Activated CD4-positive, alpha-beta T cell treated with anti-CD3 and anti-CD28 coated beads for 36 hours (primary cell): ENCODE results near the gene FOXF1. TPM values are rescaled to one million over a fixed set of nuclear protein-coding genes. Genes with fewer than 3 reads are reported as not detected.

Source experiments
- ATAC-seq: fragments of 200-7000 bp; cut with Tn5 transposase; one replicate; pipeline ENCODE4 v1.10.0; 2021; ENCODE audit warnings: mild to moderate bottlenecking, moderate library complexity
- CTCF ChIA-PET: fragments of 350-600 bp; sonication (Branson Sonifier 250); formaldehyde crosslinking; loops from one replicate; lab custom pipeline; 2021; ENCODE audit warnings: antibody characterized with exemption; lab: Charles Lee
- POLR2A ChIA-PET: fragments of 350-600 bp; sonication (Branson Sonifier 250); formaldehyde crosslinking; loops from one replicate; lab custom pipeline; 2021; ENCODE audit warnings: antibody characterized with exemption, inconsistent platforms; lab: Charles Lee
- DNase-seq: peaks from one replicate; pipeline ENCODE4 v3.0.0-alpha.2; 2020
- H3K27ac Mint-ChIP-seq: one replicate; pipeline ENCODE4 v1.8.0; 2021; ENCODE audit warnings: mixed read lengths
- H3K27me3 Mint-ChIP-seq: one replicate; pipeline ENCODE4 v1.8.0; 2021; ENCODE audit warnings: mixed read lengths
- H3K36me3 Mint-ChIP-seq: one replicate; pipeline ENCODE4 v1.8.0; 2021; ENCODE audit warnings: low read depth, mixed read lengths
- H3K4me1 Mint-ChIP-seq: one replicate; pipeline ENCODE4 v1.8.0; 2021; ENCODE audit warnings: mixed read lengths
- H3K4me3 Mint-ChIP-seq: one replicate; pipeline ENCODE4 v1.8.0; 2021; ENCODE audit warnings: mild to moderate bottlenecking, moderate library complexity, mixed read lengths
- H3K9me3 Mint-ChIP-seq: one replicate; pipeline ENCODE4 v1.8.0; 2021; ENCODE audit warnings: low read depth, mixed read lengths
- intact Hi-C, 2 experiments: fragments of 100-400 bp; cut with DNase I in 1 of 2; cut with micrococcal nuclease in 1 of 2; formaldehyde crosslinking; loops; one replicate each; pipeline versions ENCODE4 v1.14.2 to v1.15.1; 2022 to 2024; cut with DNase I, micrococcal nuclease
- total RNA-seq, 2 experiments: library from RNA; stranded (reverse); gene quantifications; one replicate each; pipeline ENCODE4 v1.2.3, GENCODE V29; 2021

The FOXF1 gene
- total RNA-seq: not detected

DNA sequence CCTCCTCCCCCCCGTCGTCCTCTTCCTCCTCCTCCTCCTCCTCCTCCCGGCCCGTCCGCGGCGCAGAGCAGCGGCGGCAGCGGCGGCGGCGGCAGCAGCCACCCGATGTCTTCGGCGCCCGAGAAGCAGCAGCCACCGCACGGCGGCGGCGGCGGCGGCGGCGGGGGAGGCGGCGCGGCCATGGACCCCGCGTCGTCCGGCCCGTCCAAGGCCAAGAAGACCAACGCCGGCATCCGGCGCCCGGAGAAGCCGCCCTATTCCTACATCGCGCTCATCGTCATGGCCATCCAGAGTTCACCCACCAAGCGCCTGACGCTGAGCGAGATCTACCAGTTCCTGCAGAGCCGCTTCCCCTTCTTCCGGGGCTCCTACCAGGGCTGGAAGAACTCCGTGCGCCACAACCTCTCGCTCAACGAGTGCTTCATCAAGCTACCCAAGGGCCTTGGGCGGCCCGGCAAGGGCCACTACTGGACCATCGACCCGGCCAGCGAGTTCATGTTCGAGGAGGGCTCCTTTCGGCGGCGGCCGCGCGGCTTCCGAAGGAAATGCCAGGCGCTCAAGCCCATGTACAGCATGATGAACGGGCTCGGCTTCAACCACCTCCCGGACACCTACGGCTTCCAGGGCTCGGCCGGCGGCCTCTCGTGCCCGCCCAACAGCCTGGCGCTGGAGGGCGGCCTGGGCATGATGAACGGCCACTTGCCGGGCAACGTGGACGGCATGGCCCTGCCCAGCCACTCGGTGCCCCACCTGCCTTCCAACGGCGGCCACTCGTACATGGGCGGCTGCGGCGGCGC, at the start of gene FOXF1:
Gene FOXF1 (plus strand): TSS at position 63 of the 797 bp plus-strand sequence. CDS start 43 bp downstream, at position 106.
- Mint-ChIP-seq H3K4me1 (peaks cover 28% of the 10 kb centered on the region), H3K36me3 (no peaks in the 10 kb centered on the region), H3K9me3 (no peaks in the 10 kb centered on the region), H3K27me3 (peaks cover 58% of the 10 kb centered on the region), H3K27ac (no peak within 1 kb of the TSS), H3K4me3 (peak within 1 kb of the TSS; percentile 56)
- peak; percentile 46 for DNase-seq
- CTCF ChIA-PET: interaction anchor here (1.0 kb wide), 1 partner anchor 16 kb away, joined by 3 read pairs; no protein-coding TSS in a partner anchor
- no peak for ATAC-seq
- POLR2A ChIA-PET: no interaction called here
- intact Hi-C loops: loop anchor here (1.0 to 5.0 kb wide), 2 partner anchors 14 to 688 kb away; no protein-coding TSS in a partner anchor

DNA sequence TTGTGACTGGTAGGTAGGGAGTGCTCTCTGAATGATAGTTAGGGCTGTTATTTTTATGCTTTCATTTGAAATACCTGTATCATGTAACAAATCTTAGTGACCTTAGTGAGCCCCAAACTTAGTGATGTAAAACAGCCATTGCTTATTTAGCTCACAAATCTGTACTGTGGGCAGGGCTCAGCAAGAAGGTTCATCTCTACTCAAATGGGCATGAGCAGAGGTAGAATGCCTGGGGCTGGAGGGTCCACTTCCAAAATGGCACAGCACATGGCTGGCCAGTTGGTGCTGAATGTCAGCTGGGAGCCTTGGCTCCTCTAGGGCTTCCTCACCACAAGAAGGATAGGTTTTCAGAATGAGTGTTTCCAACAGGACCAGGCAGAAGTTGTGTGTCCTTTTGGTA, 49.3 kb upstream of the FOXF1 start:
- no peak for ATAC-seq
- ChIA-PET CTCF (no interaction called here), POLR2A (no interaction called here)
- Mint-ChIP-seq H3K27ac (no peak overlapping the region), H3K9me3 (peaks cover 8% of the 10 kb centered on the region), H3K4me3 (no peak overlapping the region), H3K36me3 (no peaks in the 10 kb centered on the region), H3K27me3 (peaks cover 7% of the 10 kb centered on the region), H3K4me1 (no peaks in the 10 kb centered on the region)
- intact Hi-C loops: no loop called here
- no peak for DNase-seq

- POLR2A ChIA-PET: no interaction called here
- CTCF ChIA-PET: no interaction called here
- H3K9me3 Mint-ChIP-seq: peaks cover 8% of the 10 kb centered on the region
- H3K27me3 Mint-ChIP-seq: peaks cover 6% of the 10 kb centered on the region
- no peaks in the 10 kb centered on the region for H3K36me3 Mint-ChIP-seq
- intact Hi-C loops: no loop called here
- H3K27ac Mint-ChIP-seq: no peak overlapping the region
- no peak overlapping the region for H3K4me3 Mint-ChIP-seq
- ATAC-seq: no peak
- DNase-seq: no peak
- H3K4me1 Mint-ChIP-seq: no peaks in the 10 kb centered on the region
Measured at GRCh38 chr16:86462334-86463084, 47.8 kb upstream of the FOXF1 start.

DNA sequence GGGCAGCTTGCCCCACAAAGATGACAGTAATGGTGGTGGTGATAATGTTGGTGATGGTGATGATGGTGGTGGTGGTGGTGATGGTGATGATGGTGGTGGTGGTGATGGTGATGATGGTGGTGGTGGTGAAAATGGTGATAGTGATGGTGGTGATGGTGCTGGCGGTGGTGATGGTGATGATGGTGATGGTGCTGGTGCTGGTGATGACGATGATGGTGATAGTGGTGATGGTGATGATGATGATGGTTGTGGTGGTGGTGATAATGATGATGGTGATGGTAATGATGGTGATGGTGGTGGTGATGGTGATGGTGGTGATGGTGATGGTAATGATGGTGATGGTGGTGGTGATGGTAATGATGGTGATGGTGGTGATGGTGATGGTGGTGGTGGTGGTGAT, 46.3 kb upstream of the FOXF1 start:
- no peaks in the 10 kb centered on the region for H3K36me3 Mint-ChIP-seq
- H3K4me3 Mint-ChIP-seq: no peak overlapping the region
- no peak overlapping the region for H3K27ac Mint-ChIP-seq
- CTCF ChIA-PET: no interaction called here
- DNase-seq (no peak), ATAC-seq (no peak)
- H3K4me1 Mint-ChIP-seq: no peaks in the 10 kb centered on the region
- peaks cover 2% of the 10 kb centered on the region for H3K27me3 Mint-ChIP-seq
- intact Hi-C loops: no loop called here
- H3K9me3 Mint-ChIP-seq: peaks cover 8% of the 10 kb centered on the region
- POLR2A ChIA-PET: no interaction called here

GRCh38 chr16:86465434-86465833, 44.9 kb upstream of the FOXF1 start:
- POLR2A ChIA-PET: no interaction called here
- Mint-ChIP-seq H3K27me3 (peaks cover 2% of the 10 kb centered on the region), H3K27ac (no peak overlapping the region), H3K4me1 (no peaks in the 10 kb centered on the region), H3K9me3 (peaks cover 8% of the 10 kb centered on the region), H3K4me3 (no peak overlapping the region), H3K36me3 (no peaks in the 10 kb centered on the region)
- CTCF ChIA-PET: no interaction called here
- ATAC-seq (no peak), DNase-seq (no peak)
- intact Hi-C loops: no loop called here

DNA sequence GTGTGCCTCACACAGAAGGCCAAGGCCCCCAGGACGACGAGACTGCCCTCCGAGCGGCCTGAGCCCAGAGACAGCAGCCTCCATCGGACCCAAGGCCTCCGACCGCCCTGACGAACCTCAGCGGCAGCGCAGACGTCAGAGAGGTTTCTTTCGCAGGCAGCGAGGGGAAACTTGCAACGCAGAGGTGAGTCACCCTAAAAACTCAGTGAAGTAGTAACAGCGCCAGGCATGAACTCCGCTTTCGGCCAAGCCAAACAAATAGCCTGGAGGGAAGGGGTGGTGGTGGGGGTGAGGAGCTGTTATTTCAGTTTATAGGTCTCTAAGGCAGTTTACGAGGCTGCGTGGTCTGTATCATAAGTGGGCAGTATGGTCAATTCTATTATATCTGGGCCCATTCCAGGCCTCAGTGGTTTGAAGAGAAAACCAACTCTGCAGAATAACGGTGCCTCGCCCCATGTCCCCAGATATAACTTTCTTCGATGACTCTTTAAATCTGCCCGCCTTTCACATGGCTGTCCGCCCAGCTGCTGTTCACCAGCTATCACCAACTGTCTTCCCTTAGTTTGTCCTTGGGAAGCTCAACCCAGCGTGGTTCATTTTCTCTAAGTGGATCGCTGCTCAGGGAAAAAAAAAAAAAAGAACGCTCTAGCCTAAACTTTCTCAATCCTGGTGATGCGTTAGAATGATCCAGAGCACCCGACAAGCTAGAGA, 43.5 kb upstream of the FOXF1 start:
- H3K27ac Mint-ChIP-seq: no peak overlapping the region
- H3K36me3 Mint-ChIP-seq: no peaks in the 10 kb centered on the region
- intact Hi-C loops: no loop called here
- ChIA-PET CTCF (interaction anchor here (0.7 kb wide), 1 partner anchor 37 kb away, joined by 4 read pairs; no protein-coding TSS in a partner anchor), POLR2A (no interaction called here)
- H3K4me1 Mint-ChIP-seq: no peaks in the 10 kb centered on the region
- peaks cover 8% of the 10 kb centered on the region for H3K9me3 Mint-ChIP-seq
- H3K4me3 Mint-ChIP-seq: no peak overlapping the region
- ATAC-seq: no peak
- DNase-seq: no peak
- H3K27me3 Mint-ChIP-seq: no peaks in the 10 kb centered on the region

- Mint-ChIP-seq H3K4me1 (no peaks in the 10 kb centered on the region), H3K27me3 (no peaks in the 10 kb centered on the region), H3K9me3 (peaks cover 8% of the 10 kb centered on the region), H3K4me3 (no peak overlapping the region), H3K27ac (no peak overlapping the region), H3K36me3 (no peaks in the 10 kb centered on the region)
- ChIA-PET POLR2A (no interaction called here), CTCF (interaction anchor here (0.7 kb wide), 1 partner anchor 38 kb away, joined by 4 read pairs; no protein-coding TSS in a partner anchor)
- intact Hi-C loops: no loop called here
- ATAC-seq: no peak
- no peak for DNase-seq
Measured at GRCh38 chr16:86467490-86467889, 42.8 kb upstream of the FOXF1 start.

DNA sequence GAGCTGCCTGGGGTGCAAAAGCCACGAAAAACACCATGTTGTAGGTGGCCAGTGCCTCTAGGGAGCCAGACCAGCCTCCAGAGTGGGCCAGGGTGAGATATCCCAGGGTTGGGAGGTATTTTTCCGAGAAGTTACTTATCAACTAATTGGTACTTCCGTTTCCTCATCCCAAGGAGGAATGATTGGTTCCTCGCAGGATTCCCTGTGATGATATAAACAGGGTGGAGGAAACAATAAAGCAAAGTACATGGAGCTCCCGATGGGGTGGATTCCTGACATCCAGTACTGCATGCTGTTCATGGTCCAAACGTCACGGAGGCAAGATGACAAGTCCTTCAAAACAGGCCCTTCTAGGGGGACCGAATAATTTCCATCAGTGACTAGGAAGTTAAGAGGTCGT, 39.4 kb upstream of the FOXF1 start:
- Mint-ChIP-seq H3K9me3 (no peaks in the 10 kb centered on the region), H3K27ac (no peak overlapping the region), H3K4me1 (no peaks in the 10 kb centered on the region), H3K27me3 (no peaks in the 10 kb centered on the region), H3K4me3 (no peak overlapping the region), H3K36me3 (no peaks in the 10 kb centered on the region)
- DNase-seq: no peak
- POLR2A ChIA-PET: no interaction called here
- CTCF ChIA-PET: no interaction called here
- no peak for ATAC-seq
- intact Hi-C loops: no loop called here

- DNase-seq (no peak), ATAC-seq (no peak)
- Mint-ChIP-seq H3K4me3 (no peak overlapping the region), H3K27me3 (no peaks in the 10 kb centered on the region), H3K36me3 (no peaks in the 10 kb centered on the region), H3K27ac (no peak overlapping the region), H3K9me3 (no peaks in the 10 kb centered on the region), H3K4me1 (no peaks in the 10 kb centered on the region)
- POLR2A ChIA-PET: no interaction called here
- CTCF ChIA-PET: interaction anchor here (0.6 kb wide), 1 partner anchor 11 kb away, joined by 3 read pairs; no protein-coding TSS in a partner anchor
- intact Hi-C loops: no loop called here
Measured at GRCh38 chr16:86471896-86472295, 38.4 kb upstream of the FOXF1 start.

GRCh38 chr16:86472366-86472765, 38.0 kb upstream of the FOXF1 start:
- Mint-ChIP-seq H3K36me3 (no peaks in the 10 kb centered on the region), H3K9me3 (no peaks in the 10 kb centered on the region), H3K27me3 (peaks cover under 1% of the 10 kb centered on the region), H3K4me3 (no peak overlapping the region), H3K27ac (no peak overlapping the region), H3K4me1 (no peaks in the 10 kb centered on the region)
- ChIA-PET POLR2A (interaction anchor here (0.6 kb wide), 1 partner anchor 15 kb away, joined by 3 read pairs; no protein-coding TSS in a partner anchor), CTCF (no interaction called here)
- intact Hi-C loops: no loop called here
- DNase-seq (no peak), ATAC-seq (no peak)

DNA sequence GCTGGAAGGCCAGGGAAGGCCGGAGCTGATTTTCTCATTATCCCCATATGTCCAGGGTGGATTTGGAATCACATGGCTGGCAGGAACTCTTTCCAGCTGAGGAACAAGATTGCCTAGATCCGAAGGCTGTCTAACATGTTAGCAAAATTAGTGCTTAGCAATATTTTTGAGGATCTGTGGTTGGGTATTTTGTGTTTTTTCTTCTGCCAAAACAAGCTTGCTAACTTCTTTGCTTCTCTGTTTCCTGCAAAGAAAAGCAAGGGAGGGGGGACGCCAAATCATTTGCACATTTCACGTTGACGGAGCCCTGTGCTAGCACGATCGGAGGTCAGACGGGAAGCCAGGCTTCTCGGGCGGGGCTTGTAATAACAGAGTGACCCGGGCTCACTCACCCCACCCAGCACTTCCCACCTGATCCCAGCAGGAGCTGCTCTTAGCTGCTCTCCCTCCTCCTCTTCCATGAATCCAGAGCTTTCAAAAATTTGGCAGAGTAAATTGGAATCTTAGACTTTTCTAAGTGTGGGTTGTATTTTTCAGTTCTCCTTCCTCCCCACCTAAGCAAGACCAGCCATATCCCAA, 33.3 kb upstream of the FOXF1 start:
- ChIA-PET CTCF (interaction anchor here (0.8 kb wide), 1 partner anchor 26 kb away, joined by 3 read pairs; no protein-coding TSS in a partner anchor), POLR2A (interaction anchor here (0.6 kb wide), 1 partner anchor 8 kb away, joined by 3 read pairs; no protein-coding TSS in a partner anchor)
- intact Hi-C loops: no loop called here
- ATAC-seq (no peak), DNase-seq (no peak)
- H3K36me3 Mint-ChIP-seq: no peaks in the 10 kb centered on the region
- H3K27me3 Mint-ChIP-seq: peaks cover 10% of the 10 kb centered on the region
- no peaks in the 10 kb centered on the region for H3K4me1 Mint-ChIP-seq
- H3K27ac Mint-ChIP-seq: no peak overlapping the region
- H3K9me3 Mint-ChIP-seq: no peaks in the 10 kb centered on the region
- no peak overlapping the region for H3K4me3 Mint-ChIP-seq
